Loucy (cell line): Measurements from ENCODE around the gene LMF1.

ENCODE experiments used
- EZH2phosphoT487 ChIP-seq: fragments of 200-600 bp; IDR thresholded peaks from 2 replicates; pipeline ENCODE4 v1.6.1; 2018; ENCODE audit warnings: antibody characterized with exemption, mild to moderate bottlenecking, moderate library complexity, borderline replicate concordance
- TF ChIP-seq, protein P1 (sequence below): fragments of 200-600 bp; sonication (generic); conservative IDR thresholded peaks from 2 replicates; pipeline ENCODE4 v1.5.1; 2014; ENCODE audit warnings: mild to moderate bottlenecking, antibody characterized with exemption, low read length

DNA sequence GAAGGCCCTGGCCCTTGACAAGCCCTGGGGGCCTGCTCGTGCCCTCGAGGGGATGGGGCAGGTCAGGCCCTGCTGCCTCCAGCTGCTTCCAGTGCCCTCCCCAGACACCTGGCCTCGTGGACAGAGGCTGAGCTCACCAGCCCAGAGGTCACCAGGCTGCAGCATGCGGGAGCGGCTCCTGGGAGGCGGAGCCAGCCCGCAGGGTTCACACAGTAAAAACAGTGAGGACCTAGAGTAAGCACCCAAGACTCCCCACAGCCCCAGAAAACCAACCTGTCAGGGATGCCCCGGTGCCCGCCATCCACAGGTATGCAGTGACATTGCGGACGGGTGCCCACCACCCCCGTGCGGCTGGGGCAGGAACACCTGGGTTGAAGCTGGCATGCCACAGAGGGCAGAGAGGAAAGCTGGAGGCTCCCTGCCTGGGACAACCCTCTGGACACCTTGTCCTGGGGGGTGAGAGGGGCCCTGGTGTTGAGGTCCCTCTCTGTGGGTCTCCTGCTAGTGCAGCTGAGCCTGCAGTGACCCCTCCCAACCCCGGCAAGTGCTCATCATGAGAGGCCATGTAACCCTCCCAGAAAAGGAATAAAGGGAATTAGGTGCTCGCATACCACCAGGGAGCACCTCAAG, 62.1 kb downstream of the LMF1 start:
- TF ChIP-seq, protein P1, sequence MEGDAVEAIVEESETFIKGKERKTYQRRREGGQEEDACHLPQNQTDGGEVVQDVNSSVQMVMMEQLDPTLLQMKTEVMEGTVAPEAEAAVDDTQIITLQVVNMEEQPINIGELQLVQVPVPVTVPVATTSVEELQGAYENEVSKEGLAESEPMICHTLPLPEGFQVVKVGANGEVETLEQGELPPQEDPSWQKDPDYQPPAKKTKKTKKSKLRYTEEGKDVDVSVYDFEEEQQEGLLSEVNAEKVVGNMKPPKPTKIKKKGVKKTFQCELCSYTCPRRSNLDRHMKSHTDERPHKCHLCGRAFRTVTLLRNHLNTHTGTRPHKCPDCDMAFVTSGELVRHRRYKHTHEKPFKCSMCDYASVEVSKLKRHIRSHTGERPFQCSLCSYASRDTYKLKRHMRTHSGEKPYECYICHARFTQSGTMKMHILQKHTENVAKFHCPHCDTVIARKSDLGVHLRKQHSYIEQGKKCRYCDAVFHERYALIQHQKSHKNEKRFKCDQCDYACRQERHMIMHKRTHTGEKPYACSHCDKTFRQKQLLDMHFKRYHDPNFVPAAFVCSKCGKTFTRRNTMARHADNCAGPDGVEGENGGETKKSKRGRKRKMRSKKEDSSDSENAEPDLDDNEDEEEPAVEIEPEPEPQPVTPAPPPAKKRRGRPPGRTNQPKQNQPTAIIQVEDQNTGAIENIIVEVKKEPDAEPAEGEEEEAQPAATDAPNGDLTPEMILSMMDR, result no peak
- TF ChIP-seq EZH2phosphoT487, result no peak
